Mesenteric fat pad (tissue), 1 donor: ENCODE measurements around the gene HERC6. TPM values are rescaled to one million over a fixed set of nuclear protein-coding genes. Genes with fewer than 3 reads are reported as not detected.
A peak's percentile ranks its signal among the peaks of the same experiment; 100 is the strongest.
"Not testable (repeated sequence)": the region's sequence is repeated elsewhere in the genome, so short reads cannot be mapped to it uniquely, and the experiment has no call there.

ENCODE experiments used
- DNase-seq: peaks from one replicate; pipeline ENCODE4 v3.0.0-alpha.2; 2020; ENCODE audit warnings: low spot score
- total RNA-seq: library from RNA; stranded (reverse); fragmentation: NEBNext Ultra II Directional; extraction: Animal tissue kit (Norgen Biotek cat#: 25700); gene quantifications from one replicate; pipeline ENCODE4 v1.2.1, GENCODE V29; 2021
- donor health status: DM: yes; HTN: yes; CAD: no.

Gene HERC6
- total RNA-seq, 1 donor from 2014 or later, result 7.7 TPM

DNA sequence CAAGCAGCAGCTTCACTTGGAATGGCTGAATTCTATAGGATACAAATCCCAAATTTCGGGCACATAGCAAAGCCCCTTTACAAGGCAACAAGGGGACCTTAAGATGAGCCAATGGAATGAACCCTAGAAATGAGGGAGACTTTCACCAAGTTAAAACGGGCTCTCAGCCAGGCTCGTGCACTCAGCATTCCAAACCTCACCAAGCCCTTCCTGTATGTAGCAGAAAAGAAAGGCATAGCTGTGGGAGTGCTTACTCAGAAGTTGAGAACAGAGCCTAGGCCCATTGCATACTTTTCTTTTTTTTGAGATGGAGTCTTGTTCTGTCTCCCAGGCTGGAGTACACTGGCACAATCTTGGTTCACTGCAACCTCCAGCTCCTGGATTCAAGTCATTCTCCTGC lies 67.5 kb downstream of the HERC6 start:
- DNase-seq, result no peak

DNA sequence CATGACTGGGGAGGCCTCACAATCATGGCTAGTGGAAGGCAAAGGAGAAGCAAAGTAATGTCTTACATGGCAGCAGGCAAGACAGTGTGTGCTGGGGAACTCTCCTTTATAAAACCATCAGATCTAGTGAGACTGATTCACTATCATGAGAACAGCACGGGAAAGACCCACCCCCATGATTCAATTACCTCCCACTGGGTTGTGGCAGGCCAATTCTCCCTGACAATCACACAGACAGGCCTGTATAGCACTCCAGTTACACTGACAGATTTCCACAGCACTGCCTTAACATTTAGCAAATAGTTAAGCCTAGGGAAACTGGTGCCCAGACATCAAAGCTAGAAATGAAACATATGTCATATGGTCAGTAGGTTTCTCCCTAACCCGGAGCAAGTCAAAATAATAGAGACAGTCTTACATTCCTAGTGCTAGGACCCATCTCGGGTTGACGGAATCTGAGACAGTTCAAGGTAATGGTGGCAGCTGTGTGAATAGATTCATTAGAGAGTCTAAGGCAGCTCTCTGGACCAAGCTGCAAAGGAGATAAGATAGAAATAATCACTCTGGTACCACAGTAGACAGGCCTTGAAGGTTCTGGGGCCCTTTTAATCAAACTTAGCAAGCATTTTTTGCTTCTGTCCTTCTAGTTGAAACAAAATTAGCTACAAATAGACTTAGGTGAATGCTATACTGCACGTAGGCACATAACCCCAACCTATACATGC lies 68.9 kb downstream of the HERC6 start:
- no peak for DNase-seq

GRCh38 chr4:88448211-88448765 lies 69.6 kb downstream of the HERC6 start:
- not testable (repeated sequence) for DNase-seq

DNA sequence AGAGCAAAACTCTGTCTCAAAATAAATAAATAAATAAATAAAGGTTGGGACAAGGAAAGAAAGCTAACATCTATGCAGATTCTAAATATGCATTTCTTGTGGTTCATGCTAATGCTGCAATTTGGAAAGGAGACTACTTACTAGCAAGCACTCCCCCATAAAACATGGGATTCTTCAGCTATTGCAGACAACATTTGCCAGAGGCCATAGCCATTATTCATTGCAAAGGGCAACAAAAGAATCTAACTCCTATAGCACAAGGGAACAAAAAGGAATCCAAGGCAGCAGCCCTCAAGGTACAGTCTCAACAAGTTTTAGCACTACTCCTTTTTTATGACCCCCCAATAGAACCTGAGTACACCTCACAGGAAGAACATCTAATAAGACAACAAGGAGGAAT lies 70.2 kb downstream of the HERC6 start:
- no peak for DNase-seq

DNA sequence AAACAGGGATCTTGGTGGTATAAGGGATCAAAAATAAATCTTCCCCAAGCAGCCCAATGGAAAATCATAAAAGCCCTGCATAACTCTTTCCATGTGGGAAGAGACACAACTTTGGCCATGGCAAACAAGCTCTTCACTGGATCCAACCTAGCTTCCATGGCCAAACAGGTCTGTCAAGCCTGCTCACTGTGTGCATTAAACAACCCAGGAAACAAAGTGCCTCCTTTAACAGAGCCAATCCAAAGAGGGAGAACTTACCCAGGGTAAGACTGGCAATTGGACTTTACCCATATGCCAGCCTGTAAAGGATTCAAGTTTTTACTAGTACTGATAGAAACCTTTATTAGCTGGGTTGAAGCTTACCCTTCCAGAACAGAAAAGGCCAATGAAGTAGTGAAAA lies 70.6 kb downstream of the HERC6 start:
- no peak for DNase-seq

GRCh38 chr4:88451205-88451604 lies 72.6 kb downstream of the HERC6 start:
- DNase-seq, result no peak

- DNase-seq, result no peak
Measured at GRCh38 chr4:88452912-88453311, 74.3 kb downstream of the HERC6 start.

DNA sequence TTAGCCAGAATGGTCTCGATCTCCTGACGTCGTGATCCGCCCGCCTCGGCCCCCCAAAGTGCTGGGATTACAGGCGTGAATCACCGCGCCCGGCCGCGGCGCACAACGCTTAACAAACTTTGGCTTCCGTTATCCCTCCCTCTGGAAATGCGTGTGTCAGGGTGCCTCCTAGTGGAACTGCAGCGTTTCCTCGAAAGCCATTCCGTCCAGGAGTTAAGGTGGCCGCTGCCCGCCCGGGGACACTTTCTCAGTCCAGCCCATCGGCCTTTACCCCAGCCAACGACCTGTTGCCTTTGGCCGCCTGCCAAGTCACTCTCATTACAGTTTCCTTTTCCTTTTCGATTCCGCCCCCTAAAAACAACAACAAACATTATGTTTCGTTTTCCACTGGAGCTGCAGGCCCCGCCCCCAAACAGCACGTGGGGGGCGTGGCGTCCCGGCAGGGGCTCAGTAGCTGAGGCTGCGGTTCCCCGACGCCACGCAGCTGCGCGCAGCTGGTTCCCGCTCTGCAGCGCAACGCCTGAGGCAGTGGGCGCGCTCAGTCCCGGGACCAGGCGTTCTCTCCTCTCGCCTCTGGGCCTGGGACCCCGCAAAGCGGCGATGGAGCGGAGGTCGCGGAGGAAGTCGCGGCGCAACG lies 78.1 kb downstream of the HERC6 start, which contains the start of gene HERC5:
TSS of gene HERC5 (plus strand) at position 450 of the 637 bp plus-strand sequence. CDS start at position 601, 151 bp downstream.
- DNase-seq, result peak; percentile 97

DNA sequence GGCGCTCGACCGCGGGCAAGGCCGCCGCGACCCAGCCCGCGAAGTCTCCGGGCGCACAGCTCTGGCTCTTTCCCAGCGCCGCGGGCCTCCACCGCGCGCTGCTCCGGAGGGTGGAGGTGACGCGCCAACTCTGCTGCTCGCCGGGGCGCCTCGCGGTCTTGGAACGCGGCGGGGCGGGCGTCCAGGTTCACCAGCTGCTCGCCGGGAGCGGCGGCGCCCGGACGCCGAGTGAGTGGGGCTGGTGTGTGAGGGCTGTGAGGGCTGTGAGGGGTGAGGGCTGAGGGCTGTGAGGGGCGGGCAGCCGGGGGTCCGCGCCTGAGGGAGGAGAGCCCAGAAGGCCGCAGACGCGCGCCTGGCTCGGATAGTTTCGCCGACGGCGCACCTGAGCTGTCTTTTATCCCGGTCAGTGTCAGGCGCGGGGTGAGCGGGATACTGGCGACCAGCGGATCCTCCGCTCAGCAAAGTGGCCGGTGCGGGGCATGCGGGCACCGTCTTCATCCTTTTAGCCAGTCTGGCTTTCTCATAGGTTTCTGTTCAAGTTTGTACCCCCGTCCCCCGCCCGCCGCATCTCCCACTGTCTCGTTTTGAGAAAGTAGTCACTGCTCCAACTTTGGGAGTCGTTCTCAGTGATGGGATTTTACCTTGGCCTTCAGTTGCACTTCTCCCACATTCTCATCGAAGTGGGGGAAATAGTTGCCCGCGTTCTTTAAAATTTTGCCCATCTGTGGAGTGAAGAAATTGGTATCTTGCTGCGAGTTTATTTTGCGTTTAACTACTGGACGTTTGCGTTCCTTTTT lies 78.9 kb downstream of the HERC6 start:
- DNase-seq, result no peak

GRCh38 chr4:88458104-88458740 lies 79.6 kb downstream of the HERC6 start:
- DNase-seq, result no peak

GRCh38 chr4:88465653-88466192 lies 87.1 kb downstream of the HERC6 start:
- DNase-seq, result no peak

- no peak for DNase-seq
Measured at GRCh38 chr4:88467392-88467791, 88.7 kb downstream of the HERC6 start.

DNA sequence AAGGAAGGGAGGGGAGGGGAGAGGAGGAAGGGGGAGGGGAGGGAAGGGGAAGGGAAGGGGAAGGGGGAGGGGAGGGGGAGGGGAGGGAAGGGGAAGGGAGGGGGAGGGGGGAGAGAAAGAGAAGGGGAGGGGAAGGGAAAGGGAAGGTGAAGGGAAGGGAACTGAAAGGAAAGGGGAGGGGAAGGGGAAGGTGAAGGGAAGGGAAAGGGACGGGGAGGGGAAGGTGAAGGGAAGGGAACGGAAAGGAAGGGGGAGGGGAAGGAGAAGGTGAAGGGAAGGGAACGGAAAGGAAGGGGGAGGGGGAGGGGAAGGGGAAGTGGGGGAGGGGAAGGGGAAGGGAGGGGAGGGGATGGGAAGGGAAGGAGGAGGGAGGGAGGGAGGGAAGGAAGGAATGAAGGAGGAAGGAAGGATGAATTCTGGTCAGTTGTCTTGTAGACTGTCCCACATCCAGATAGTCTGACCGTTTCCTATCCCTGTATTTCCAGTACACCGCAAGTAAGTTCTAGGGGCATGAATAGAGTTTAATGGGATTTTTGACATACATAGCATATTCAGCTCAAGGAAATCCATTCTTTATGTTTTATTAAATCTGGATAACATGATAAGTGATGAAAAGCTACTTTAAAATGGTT lies 98.7 kb downstream of the HERC6 start:
- no peak for DNase-seq

DNA sequence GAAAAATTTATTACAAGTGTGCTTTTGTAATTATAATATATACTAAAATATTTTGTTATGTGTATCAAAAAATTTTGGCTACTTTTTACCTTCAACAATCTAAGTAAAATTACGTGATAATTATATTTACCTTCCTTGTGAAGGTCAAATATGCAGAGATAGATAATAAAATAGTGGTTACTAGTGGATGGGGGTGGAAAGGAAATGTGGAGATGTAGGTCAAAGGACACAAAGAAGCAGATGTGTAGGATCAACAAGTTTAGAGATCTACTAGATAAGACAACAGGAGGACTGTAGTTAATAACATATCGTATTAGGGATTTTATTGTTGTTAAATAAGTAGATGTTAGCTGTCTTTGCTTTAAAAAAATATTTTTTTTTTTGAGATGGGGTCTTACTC lies 99.6 kb downstream of the HERC6 start:
- DNase-seq, result no peak

GRCh38 chr4:88481537-88481936 lies 102.9 kb downstream of the HERC6 start:
- DNase-seq, result no peak

DNA sequence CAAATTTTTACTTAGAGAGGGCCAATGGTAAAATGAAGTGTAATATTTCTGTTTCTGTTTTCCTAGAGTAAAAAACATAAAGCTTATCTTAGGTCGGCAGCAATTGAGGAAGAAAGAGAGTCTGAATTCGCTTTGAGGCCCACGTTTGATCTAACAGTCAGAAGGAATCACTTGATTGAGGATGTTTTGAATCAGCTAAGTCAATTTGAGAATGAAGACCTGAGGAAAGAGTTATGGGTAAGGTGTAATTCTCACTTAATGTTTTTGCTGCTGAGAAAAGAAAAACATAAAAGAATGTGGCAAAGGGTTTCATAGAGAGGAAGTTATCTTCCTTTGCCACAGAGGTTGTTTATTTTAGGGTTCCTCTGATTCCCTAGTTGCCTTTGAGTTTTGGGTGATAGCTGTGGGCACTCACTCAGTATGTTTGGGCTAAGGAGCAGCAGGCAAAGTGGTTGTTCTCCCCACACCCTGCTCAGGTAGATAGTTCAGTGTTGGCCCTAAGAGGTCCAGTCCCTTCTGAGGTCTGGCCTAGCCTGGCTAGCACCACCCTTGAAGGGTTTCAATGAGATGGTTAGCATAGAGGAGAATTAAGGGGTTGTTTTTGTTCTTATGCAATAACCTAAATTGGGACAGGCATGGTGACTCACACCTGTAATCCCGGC lies 110.6 kb downstream of the HERC6 start:
- DNase-seq, result no peak
